Endothelial cell of hepatic sinusoid (primary cell): Measurements from ENCODE around the gene TRPM6.

Experiments
- in situ Hi-C: cut with HindIII; loops from 2 replicates; pipeline ENCODE4 v1.10.0; 2017; ENCODE audit warnings: low sequenced_read_pairs

TRPM6 gene, protein sequence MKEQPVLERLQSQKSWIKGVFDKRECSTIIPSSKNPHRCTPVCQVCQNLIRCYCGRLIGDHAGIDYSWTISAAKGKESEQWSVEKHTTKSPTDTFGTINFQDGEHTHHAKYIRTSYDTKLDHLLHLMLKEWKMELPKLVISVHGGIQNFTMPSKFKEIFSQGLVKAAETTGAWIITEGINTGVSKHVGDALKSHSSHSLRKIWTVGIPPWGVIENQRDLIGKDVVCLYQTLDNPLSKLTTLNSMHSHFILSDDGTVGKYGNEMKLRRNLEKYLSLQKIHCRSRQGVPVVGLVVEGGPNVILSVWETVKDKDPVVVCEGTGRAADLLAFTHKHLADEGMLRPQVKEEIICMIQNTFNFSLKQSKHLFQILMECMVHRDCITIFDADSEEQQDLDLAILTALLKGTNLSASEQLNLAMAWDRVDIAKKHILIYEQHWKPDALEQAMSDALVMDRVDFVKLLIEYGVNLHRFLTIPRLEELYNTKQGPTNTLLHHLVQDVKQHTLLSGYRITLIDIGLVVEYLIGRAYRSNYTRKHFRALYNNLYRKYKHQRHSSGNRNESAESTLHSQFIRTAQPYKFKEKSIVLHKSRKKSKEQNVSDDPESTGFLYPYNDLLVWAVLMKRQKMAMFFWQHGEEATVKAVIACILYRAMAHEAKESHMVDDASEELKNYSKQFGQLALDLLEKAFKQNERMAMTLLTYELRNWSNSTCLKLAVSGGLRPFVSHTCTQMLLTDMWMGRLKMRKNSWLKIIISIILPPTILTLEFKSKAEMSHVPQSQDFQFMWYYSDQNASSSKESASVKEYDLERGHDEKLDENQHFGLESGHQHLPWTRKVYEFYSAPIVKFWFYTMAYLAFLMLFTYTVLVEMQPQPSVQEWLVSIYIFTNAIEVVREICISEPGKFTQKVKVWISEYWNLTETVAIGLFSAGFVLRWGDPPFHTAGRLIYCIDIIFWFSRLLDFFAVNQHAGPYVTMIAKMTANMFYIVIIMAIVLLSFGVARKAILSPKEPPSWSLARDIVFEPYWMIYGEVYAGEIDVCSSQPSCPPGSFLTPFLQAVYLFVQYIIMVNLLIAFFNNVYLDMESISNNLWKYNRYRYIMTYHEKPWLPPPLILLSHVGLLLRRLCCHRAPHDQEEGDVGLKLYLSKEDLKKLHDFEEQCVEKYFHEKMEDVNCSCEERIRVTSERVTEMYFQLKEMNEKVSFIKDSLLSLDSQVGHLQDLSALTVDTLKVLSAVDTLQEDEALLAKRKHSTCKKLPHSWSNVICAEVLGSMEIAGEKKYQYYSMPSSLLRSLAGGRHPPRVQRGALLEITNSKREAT (N-terminal part only)

GRCh38 chr9:74887041-74887980 is at the start of gene TRPM6:
TRPM6 (minus strand) TSS chr9:74887921; CDS start chr9:74887856, 65 bp downstream.
- in situ Hi-C loops = loop anchor here (5.0 kb wide), 1 partner anchor 90 kb away; no protein-coding TSS in a partner anchor

GRCh38 chr9:74935008-74935407 is 47.3 kb upstream of the TRPM6 start:
- in situ Hi-C loops = no loop called here

GRCh38 chr9:74921737-74922136 is 34.0 kb upstream of the TRPM6 start:
- in situ Hi-C loops = no loop called here

GRCh38 chr9:74920944-74921626 is 33.4 kb upstream of the TRPM6 start:
- in situ Hi-C loops = no loop called here

GRCh38 chr9:74910036-74910435 is 22.3 kb upstream of the TRPM6 start:
- in situ Hi-C loops = no loop called here

DNA sequence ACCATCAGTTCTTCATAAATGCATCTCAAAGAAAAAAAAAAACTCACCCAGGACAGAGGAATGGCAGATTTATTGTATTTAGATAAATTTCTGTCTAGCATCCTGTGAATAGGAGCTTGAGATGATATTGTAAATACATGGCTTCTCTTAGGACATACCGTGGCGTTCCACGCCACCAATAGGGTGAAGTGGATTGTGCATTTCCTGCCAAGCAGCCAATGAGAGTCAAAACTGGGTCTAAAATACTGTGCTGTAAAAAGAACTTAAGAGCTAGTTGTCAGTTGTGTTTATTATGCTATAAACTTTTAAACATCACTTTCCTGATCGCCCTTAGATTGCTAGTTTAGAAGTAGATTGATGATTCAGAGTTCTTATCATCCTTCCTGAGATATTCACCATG is 20.9 kb upstream of the TRPM6 start:
- in situ Hi-C loops = no loop called here

GRCh38 chr9:74907085-74907484 is 19.4 kb upstream of the TRPM6 start:
- in situ Hi-C loops = no loop called here

DNA sequence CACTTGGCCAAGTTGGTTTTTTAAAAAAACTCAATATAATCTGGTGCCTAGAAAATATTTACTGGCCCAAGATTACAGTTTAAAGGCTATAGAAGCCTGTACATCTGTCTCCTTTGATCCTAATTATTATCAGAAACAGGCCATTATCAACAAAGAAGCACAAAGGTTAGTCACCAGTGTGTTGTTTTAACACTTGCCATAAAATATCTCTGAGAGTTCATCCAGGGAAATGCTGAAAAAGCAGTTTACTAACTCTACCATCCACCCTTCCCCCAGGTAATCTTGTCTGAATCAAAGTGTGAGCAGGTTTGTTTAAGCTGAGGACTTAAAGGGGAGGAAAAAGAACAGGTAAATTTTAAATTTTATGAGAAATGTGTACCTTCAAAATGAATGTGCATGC is 13.3 kb upstream of the TRPM6 start:
- in situ Hi-C loops = no loop called here

- in situ Hi-C loops = loop anchor here (5.0 kb wide), 1 partner anchor 89 kb away; no protein-coding TSS in a partner anchor
These were observed 728 bp upstream of the TRPM6 start for GRCh38 chr9:74888449-74888848.

GRCh38 chr9:74887981-74888370 is 255 bp upstream of the TRPM6 start:
- in situ Hi-C loops = loop anchor here (5.0 kb wide), 1 partner anchor 89 kb away; no protein-coding TSS in a partner anchor

DNA sequence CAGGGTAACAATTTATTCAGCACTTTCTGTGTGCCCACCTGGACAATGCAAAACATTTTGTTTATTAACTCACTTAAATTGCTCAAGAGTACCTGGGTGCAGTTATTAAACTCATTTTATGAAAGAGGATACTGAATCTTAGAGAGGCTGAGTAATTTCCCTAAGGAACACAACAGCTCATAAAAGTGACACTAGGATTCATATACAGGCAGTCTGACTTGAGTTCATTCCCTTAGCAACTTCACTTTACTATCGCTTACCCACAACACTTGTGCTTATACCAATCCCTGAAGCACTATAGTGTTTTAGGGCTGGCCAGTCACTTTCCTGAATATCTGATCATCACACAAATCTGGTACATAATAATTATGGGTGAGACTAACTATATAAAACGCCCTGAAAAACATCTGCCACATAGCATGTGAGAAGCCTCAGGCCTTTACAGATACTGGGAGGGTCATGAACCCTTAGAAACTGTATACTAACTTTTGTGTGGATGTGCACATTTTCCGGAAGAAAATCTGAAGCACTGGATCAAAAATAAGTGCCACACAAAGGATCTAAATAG is 11.3 kb downstream of the TRPM6 start:
- in situ Hi-C loops = loop anchor here (5.0 kb wide), 2 partner anchors 54 to 79 kb away; no protein-coding TSS in a partner anchor

GRCh38 chr9:74875656-74876055 is 12.1 kb downstream of the TRPM6 start:
- in situ Hi-C loops = loop anchor here (5.0 kb wide), 2 partner anchors 53 to 78 kb away; no protein-coding TSS in a partner anchor

- in situ Hi-C loops = no loop called here
These were observed 13.5 kb downstream of the TRPM6 start for GRCh38 chr9:74874220-74874619.

DNA sequence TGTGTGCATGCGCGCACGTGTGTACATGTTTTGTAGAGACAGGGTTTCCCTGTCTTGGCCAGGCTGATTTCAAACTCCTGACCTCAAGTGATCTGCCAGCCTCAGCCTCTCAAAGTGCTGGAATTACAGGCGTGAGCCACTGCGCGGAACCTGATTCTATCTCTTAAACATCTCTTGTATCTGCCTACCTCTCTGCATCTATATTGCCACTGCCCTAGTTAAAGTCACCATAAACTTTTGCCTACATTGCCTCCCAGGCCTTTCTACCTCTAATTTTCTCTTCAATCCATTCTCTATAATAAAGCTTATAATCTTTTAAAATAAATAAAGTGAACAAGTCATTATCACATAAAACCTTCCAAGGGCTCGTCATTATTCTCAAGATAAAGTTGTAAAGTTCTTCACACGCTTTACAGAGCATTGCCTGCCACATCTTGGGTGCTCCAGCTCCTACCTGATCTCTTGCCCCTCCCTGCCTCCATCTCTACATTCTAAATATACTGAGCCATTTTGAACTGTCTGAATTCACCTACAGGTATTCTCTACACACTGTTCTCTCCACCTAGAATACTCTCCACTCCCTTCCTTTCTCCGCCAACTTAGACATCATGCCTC is 15.0 kb downstream of the TRPM6 start:
- in situ Hi-C loops = no loop called here

GRCh38 chr9:74867483-74867882 is 20.2 kb downstream of the TRPM6 start:
- in situ Hi-C loops = no loop called here

DNA sequence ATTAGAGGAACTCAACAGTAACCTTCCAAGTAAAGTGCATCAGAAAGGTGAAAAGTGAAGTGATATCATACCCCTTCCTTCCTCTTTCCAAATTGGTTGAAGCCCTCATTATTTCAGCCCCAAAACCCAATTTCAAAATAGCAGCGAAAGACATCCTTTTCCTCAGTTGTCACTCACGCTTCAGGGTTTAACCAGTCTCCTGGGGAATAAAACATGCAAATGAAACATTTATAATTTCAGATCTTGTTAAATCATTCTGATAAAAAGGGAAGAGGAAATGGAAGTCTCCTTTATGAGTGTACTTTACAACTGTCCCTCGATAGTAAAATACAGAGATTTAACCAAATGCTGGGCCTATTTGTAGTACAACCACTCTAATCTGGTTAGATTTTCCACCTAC is 22.5 kb downstream of the TRPM6 start:
- in situ Hi-C loops = no loop called here

DNA sequence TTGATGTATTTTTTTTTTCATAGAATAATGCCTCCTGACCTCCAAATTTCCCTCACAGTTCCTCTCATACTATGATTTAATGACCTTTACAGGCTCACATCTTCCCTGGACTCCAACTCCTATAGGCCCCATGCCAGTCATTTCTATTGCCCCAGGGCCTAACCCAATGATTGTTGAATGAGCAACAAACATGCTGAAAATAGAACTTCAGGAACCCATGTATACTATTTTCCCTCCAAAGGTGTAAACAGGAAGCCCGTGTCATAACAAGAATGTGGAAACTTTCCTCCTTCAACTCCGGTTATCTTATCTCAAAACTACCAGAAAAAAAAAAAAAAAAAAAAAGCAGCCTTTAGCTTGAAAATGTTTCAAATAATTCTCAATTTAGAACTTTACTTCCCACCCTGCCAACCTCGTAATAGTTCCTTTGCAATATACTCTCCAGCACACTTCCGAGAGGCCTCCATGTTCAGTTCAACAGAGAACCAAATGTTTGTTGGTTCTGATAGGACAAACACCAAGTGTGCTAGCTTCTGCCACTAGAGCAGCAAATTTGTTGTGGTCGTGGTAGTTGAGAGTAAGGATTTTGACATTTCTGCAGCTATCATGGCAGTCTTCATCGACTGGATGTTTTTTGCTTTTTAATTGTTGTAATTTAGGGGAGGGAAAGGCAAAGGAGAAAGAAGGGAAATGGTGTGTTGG is 25.8 kb downstream of the TRPM6 start:
- in situ Hi-C loops = no loop called here

- in situ Hi-C loops = no loop called here
These were observed 26.6 kb downstream of the TRPM6 start for GRCh38 chr9:74861071-74861470.
